AG09309 (cell line): ENCODE measurements around the gene WWC2.

Source experiments
- DNase-seq: peaks from one replicate; pipeline ENCODE4 v3.0.0-alpha.2; 2010; ENCODE audit warnings: low read depth
- H3K4me3 ChIP-seq: 2 replicates; pipeline ENCODE4 v1.5.1; 2011; ENCODE audit warnings: mild to moderate bottlenecking, low read depth, low read length, moderate library complexity; ENCODE audit not compliant: control insufficient read depth
- CTCF ChIP-seq: IDR thresholded peaks from 2 replicates; pipeline ENCODE4 v1.5.1; 2011; ENCODE audit warnings: mild to moderate bottlenecking, low read depth, low read length, inconsistent platforms; ENCODE audit not compliant: insufficient read depth, control insufficient read depth; ENCODE audit errors: missing control alignments

WWC2 gene

GRCh38 chr4:183241721-183242151, 142.7 kb downstream of the WWC2 start:
- no peak overlapping the region for H3K4me3 ChIP-seq
- no peak for TF ChIP-seq CTCF
- DNase-seq, result no peak

- no peak for DNase-seq
- TF ChIP-seq CTCF, result no peak
- no peak overlapping the region for H3K4me3 ChIP-seq
These were observed 143.2 kb downstream of the WWC2 start for GRCh38 chr4:183242291-183242690.

DNA sequence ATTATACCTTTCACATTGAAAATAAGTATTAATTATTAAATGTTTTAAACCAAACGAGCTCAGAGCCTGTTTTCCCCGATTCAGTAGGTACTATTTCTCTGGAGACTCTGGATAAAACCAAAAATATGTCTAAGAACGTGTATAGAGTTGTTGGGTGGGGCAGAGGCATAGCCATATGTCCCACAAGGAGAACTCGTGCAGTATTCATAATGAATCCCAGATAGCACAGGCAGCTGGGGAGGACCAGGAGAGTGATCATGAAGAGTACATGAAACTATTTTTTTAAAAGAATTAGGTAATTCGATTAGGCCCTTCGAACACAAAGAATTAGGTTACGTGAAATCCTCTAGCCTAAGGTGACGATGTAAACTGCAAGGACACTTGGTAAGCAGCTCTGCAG, 145.0 kb downstream of the WWC2 start:
- no peak for TF ChIP-seq CTCF
- no peak for DNase-seq

DNA sequence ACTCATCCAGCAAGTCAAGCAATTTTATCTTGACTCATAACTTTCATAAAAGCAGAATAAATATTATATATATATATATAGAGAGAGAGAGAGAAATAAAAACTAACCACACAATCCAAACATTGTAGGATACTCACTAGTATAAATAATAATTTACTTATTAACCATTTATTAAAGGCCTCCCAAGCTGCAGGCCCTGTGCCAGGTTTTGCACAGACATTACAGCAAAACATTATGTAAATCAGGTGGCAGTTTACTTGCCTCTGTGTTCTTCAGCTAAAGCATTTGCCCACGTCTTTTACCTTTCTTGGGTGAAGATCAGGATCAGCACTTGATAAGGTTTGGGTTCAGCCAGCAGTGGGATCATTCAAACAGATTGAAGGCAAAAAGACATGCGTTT, 145.4 kb downstream of the WWC2 start:
- no peak for TF ChIP-seq CTCF
- no peak for DNase-seq

More for the DNA sequence above, 145.0 kb downstream of the WWC2 start:
- no peak overlapping the region for H3K4me3 ChIP-seq

GRCh38 chr4:183248201-183248600, 149.1 kb downstream of the WWC2 start:
- no peak for DNase-seq
- no peak for TF ChIP-seq CTCF

More for the DNA sequence above, 145.4 kb downstream of the WWC2 start:
- no peak overlapping the region for H3K4me3 ChIP-seq

DNA sequence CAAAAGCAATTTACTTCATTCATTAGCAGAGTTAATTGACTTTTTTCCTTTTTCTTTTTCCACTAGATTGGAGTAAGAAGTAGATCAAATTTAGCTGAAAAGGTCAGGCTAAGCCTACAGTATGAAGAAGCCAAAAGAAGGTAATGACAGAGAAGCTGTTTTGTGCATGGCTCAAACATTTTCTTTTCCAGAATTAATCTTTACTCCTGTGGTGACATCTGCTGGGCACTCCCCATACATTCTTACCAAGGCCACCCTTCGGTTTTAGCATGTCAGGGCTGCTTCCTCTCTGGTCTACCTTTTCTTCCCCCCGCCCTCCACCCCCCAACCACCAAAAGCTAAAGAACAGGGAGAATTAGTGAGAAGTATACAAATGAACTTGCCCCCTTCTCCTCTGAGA, 150.8 kb downstream of the WWC2 start:
- peak; percentile 49 for TF ChIP-seq CTCF
- DNase-seq, result no peak
- H3K4me3 ChIP-seq, result no peak overlapping the region

More at GRCh38 chr4:183248201-183248600, 149.1 kb downstream of the WWC2 start:
- no peak overlapping the region for H3K4me3 ChIP-seq

GRCh38 chr4:183250831-183251230, 151.8 kb downstream of the WWC2 start:
- TF ChIP-seq CTCF, result no peak
- no peak overlapping the region for H3K4me3 ChIP-seq
- no peak for DNase-seq
